K562 (cell line): ENCODE data around the gene CORIN.

Experiments used
- NFE2L1 ChIP-seq: fragments of 450-650 bp; IDR thresholded peaks from 2 replicates; pipeline ENCODE4 v1.6.1; 2016; ENCODE audit warnings: missing genetic modification characterization, low read depth, mild to moderate bottlenecking, missing compliant biosample characterization, moderate library complexity, borderline replicate concordance
- TCF7L2 ChIP-seq: fragments of 150-350 bp; IDR thresholded peaks from 2 replicates; pipeline ENCODE4 v1.6.1; 2016; ENCODE audit warnings: low read depth, mild to moderate bottlenecking, low read length, moderate library complexity

GRCh38 chr4:47664051-47664826, 173.6 kb downstream of the CORIN start:
- TF ChIP-seq NFE2L1 (tag) (no peak), TCF7L2 (no peak)
